Peyer's patch (tissue), 4 donors: ENCODE measurements around the gene HTT-AS. TPM values are rescaled to one million over a fixed set of nuclear protein-coding genes. Genes with fewer than 3 reads are reported as not detected.

Experiments used
- DNase-seq, 3 donors: peaks; one replicate each; pipeline ENCODE4 v3.0.0-alpha.2; 2017 to 2019
- H3K27ac ChIP-seq, 4 donors: fragments of 200-600 bp; sonication (generic); one replicate each; pipeline ENCODE4 v1.5.1; 2016 to 2019
- H3K27me3 ChIP-seq, 2 donors: fragments of 200-600 bp; sonication (generic); one replicate each; pipeline ENCODE4 v1.5.1; 2019
- H3K36me3 ChIP-seq, 3 donors: fragments of 200-600 bp; sonication (generic); one replicate each; pipeline ENCODE4 v1.5.1; 2016 to 2019
- H3K4me1 ChIP-seq, 4 donors: fragments of 200-600 bp; sonication (generic); one replicate each; pipeline ENCODE4 v1.5.1; 2016 to 2019
- H3K4me3 ChIP-seq, 4 donors: fragments of 200-600 bp; sonication (generic); 1 replicate in 3 of 4; 2 replicates in 1 of 4; pipeline ENCODE4 v1.5.1; 2016 to 2019; ENCODE audit warnings: mild to moderate bottlenecking in 1 of 4
- H3K9me3 ChIP-seq, 4 donors: fragments of 200-600 bp; sonication (generic); one replicate each; pipeline ENCODE4 v1.5.1; 2016 to 2019; ENCODE audit warnings: mild to moderate bottlenecking in 1 of 4
- POLR2A ChIP-seq, 2 donors: fragments of 450-650 bp; IDR thresholded peaks; one replicate each; pipeline ENCODE4 v1.5.1; 2017; ENCODE audit warnings: antibody characterized with exemption in 2 of 2, mild to moderate bottlenecking in 2 of 2, moderate library complexity in 2 of 2
- total RNA-seq, 4 donors: library from RNA; depleted of rRNA; stranded (reverse); fragments of >200 nt; gene quantifications; one replicate each; pipeline ENCODE4 v1.1.0, GENCODE V29; 2016
- TF ChIP-seq, protein P1 (sequence below), 6 experiments: fragments of 450-650 bp in 4 of 6; fragments of 200-600 bp in 2 of 6; sonication (generic) in 1 of 6; IDR thresholded peaks; one replicate each; pipeline ENCODE4 v1.5.1; 2017 to 2019; ENCODE audit warnings: antibody characterized with exemption in 6 of 6, mild to moderate bottlenecking in 3 of 6, moderate library complexity in 1 of 6

HTT-AS gene
- total RNA-seq, 4 donors from 2014 or later, result not detected

- Histone ChIP-seq H3K4me3 (no peak overlapping the region), H3K36me3 (no peaks in the 10 kb centered on the region), H3K4me1 (peaks cover 0 to 18% (median 9%) of the 10 kb centered on the region in 4 donors), H3K27ac (peak overlapping the region in 2 of 4 donors; percentile 41 to 65), H3K27me3 (no peaks in the 10 kb centered on the region), H3K9me3 (no peaks in the 10 kb centered on the region)
- no peak for DNase-seq
- TF ChIP-seq, protein P1, sequence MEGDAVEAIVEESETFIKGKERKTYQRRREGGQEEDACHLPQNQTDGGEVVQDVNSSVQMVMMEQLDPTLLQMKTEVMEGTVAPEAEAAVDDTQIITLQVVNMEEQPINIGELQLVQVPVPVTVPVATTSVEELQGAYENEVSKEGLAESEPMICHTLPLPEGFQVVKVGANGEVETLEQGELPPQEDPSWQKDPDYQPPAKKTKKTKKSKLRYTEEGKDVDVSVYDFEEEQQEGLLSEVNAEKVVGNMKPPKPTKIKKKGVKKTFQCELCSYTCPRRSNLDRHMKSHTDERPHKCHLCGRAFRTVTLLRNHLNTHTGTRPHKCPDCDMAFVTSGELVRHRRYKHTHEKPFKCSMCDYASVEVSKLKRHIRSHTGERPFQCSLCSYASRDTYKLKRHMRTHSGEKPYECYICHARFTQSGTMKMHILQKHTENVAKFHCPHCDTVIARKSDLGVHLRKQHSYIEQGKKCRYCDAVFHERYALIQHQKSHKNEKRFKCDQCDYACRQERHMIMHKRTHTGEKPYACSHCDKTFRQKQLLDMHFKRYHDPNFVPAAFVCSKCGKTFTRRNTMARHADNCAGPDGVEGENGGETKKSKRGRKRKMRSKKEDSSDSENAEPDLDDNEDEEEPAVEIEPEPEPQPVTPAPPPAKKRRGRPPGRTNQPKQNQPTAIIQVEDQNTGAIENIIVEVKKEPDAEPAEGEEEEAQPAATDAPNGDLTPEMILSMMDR (IDR thresholded peaks at IDR 0.05), result no peak
- TF ChIP-seq POLR2A (IDR thresholded peaks at IDR 0.05), result no peak
Observed at GRCh38 chr4:3046162-3046561, 28.2 kb downstream of the HTT-AS start.

- Histone ChIP-seq H3K27me3 (no peaks in the 10 kb centered on the region), H3K36me3 (no peaks in the 10 kb centered on the region), H3K27ac (peak overlapping the region in 3 of 4 donors; percentile 2 to 73 (median 65)), H3K4me3 (peak overlapping the region in 1 of 4 donors; percentile 28), H3K9me3 (no peaks in the 10 kb centered on the region), H3K4me1 (peaks cover 0 to 26% (median 11%) of the 10 kb centered on the region in 4 donors)
- TF ChIP-seq POLR2A (IDR thresholded peaks at IDR 0.05), result peak in 1 of 2 donors; percentile 70
- TF ChIP-seq, protein P1 (IDR thresholded peaks at IDR 0.05), result peak in 1 of 6 experiments; percentile 22
- DNase-seq, result peak; percentile 49 to 91 (median 77)
Observed at GRCh38 chr4:3044870-3045819, 29.2 kb downstream of the HTT-AS start.

DNA sequence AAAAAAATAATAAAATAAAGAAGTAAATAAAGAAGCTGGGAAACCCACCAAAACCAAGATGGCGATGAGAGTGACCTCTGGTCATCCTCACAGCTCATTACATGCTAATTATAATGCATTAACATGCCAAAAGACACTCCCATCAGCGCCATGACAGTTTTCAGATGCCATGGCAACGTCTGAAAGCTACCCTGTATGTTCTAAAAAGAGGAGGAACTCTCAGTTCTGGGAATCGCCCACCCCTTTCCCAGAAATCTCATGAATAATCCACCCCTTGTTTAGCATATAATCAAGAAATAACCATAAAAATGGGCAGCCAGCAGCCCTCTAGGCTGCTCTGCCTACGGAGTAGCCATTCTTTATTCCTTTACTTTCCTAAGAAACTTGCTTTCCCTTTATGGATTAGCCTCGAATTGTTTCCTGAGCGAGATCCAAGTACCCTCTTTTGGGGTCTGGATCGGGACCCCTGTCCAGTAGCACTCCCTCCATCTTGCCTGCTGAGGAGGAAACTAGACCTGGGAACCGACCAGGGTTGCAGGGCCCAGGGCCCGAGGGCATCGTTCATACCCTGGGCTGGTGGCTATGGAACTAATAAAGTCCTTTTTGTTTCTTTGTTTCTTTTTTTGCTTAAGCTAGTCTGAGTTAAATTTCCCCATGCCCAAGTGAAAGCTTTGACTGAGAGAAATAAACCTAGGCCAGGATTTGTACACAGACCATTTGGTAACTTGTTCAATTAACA is 30.9 kb downstream of the HTT-AS start:
- H3K27me3 ChIP-seq, result no peaks in the 10 kb centered on the region
- no peak overlapping the region for H3K27ac ChIP-seq
- TF ChIP-seq, protein P1 (IDR thresholded peaks at IDR 0.05), result no peak
- TF ChIP-seq POLR2A (IDR thresholded peaks at IDR 0.05), result no peak
- H3K36me3 ChIP-seq, result no peaks in the 10 kb centered on the region
- DNase-seq, result no peak
- no peaks in the 10 kb centered on the region for H3K9me3 ChIP-seq
- H3K4me1 ChIP-seq, result peaks cover 0 to 28% (median 11%) of the 10 kb centered on the region in 4 donors
- no peak overlapping the region for H3K4me3 ChIP-seq

DNA sequence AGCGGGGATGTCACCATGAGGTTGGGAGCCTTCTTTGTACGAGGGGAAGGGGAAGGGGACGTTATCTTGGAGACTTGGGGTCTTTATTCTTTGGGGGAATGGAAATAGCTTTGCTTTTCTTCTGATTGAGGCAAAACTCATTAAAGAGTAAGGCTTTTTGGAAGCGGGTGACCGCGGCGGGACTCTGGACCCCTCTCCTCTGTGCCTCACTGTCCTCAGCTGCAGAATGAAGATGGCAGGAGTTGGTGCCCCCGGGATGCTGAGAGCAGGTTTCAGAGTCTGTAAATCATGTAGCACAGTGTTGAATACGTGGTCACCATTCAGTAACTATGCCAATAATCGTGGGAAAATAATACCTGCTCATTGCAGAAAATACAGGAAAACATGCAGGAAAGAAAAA is 32.1 kb downstream of the HTT-AS start:
- Histone ChIP-seq H3K27me3 (no peaks in the 10 kb centered on the region), H3K36me3 (no peaks in the 10 kb centered on the region), H3K27ac (peak overlapping the region; percentile 72 to 86 (median 77)), H3K4me1 (peaks cover 0 to 41% (median 13%) of the 10 kb centered on the region in 4 donors), H3K9me3 (no peaks in the 10 kb centered on the region), H3K4me3 (peak overlapping the region; percentile 41 to 59 (median 48))
- no peak for DNase-seq
- TF ChIP-seq POLR2A (IDR thresholded peaks at IDR 0.05), result no peak
- TF ChIP-seq, protein P1 (IDR thresholded peaks at IDR 0.05), result no peak
